K562 (cell line): ENCODE results near the gene GAPDH. TPM values are rescaled to one million over a fixed set of nuclear protein-coding genes. Genes with fewer than 3 reads are reported as not detected.

Source experiments
- CBX1 ChIP-seq: sonication (generic); IDR thresholded peaks from 2 replicates; pipeline ENCODE4 v1.6.1; 2016; ENCODE audit warnings: antibody characterized with exemption, low read depth, mild to moderate bottlenecking
- CREM ChIP-seq: IDR thresholded peaks from 2 replicates; pipeline ENCODE4 v1.6.1; 2014; ENCODE audit warnings: antibody characterized with exemption, low read depth
- GTF2A2 ChIP-seq: IDR thresholded peaks from 2 replicates; pipeline ENCODE4 v1.6.1; 2016; ENCODE audit warnings: mild to moderate bottlenecking, missing genetic modification characterization, missing compliant biosample characterization
- MAFK ChIP-seq: IDR thresholded peaks from 2 replicates; pipeline ENCODE4 v1.6.1; 2011; ENCODE audit warnings: low read length, improper control_type of control experiment
- NONO ChIP-seq, 2 experiments: fragments of 200-400 bp in 1 of 2; fragments of 450-650 bp in 1 of 2; formaldehyde crosslinking in 1 of 2; IDR thresholded peaks; 2 replicates each; pipeline ENCODE4 v1.6.1; 2017; ENCODE audit warnings: low read depth in 2 of 2, mild to moderate bottlenecking in 2 of 2, moderate library complexity in 2 of 2, low read length in 1 of 2
- SMAD1 ChIP-seq: fragments of 150-350 bp; IDR thresholded peaks from 2 replicates; pipeline ENCODE4 v1.6.1; 2014; ENCODE audit warnings: low read length, low read depth; ENCODE audit not compliant: partially characterized antibody
- TAF1 ChIP-seq: IDR thresholded peaks from 2 replicates; pipeline ENCODE4 v1.6.1; 2011; ENCODE audit warnings: mild to moderate bottlenecking, low read length, moderate library complexity; ENCODE audit not compliant: insufficient read depth, control insufficient read depth, severe bottlenecking; ENCODE audit errors: extremely low read depth
- TAF7 ChIP-seq: fragments of 450-650 bp; IDR thresholded peaks from 2 replicates; pipeline ENCODE4 v1.6.1; 2016; ENCODE audit warnings: missing genetic modification characterization, missing compliant biosample characterization
- TAL1 ChIP-seq: fragments of 450-650 bp; IDR thresholded peaks from 2 replicates; pipeline ENCODE4 v1.6.1; 2016; ENCODE audit warnings: mild to moderate bottlenecking
- TBP ChIP-seq: optimal IDR thresholded peaks from 2 replicates; pipeline ENCODE3; 2011; ENCODE audit warnings: low read depth, low read length, improper control_type of control experiment
- TEAD4 ChIP-seq, 2 experiments: sonication (generic) in 1 of 2; formaldehyde crosslinking in 1 of 2; IDR thresholded peaks; 2 replicates each; pipeline versions ENCODE4 v1.6.1 to v1.8.0; 2012 to 2022; ENCODE audit warnings: borderline replicate concordance in 1 of 2, inconsistent platforms in 1 of 2, low read length in 1 of 2, mild to moderate bottlenecking in 1 of 2, missing genetic modification reagents in 1 of 2
- TRIM24 ChIP-seq, 2 experiments: fragments of 450-650 bp; IDR thresholded peaks; 2 replicates each; pipeline ENCODE4 v1.6.1; 2016
- ZBTB11 ChIP-seq, 3 experiments: fragments of 200-800 bp in 1 of 3; fragments of 250-450 bp in 1 of 3; fragments of 450-650 bp in 1 of 3; sonication (Bioruptor Pico) in 1 of 3; sonication (Bioruptor generic) in 1 of 3; formaldehyde crosslinking in 1 of 3; IDR thresholded peaks; 2 replicates each; pipeline versions ENCODE4 v1.6.1 to v1.8.0; 2016 to 2022; ENCODE audit warnings: mild to moderate bottlenecking in 2 of 3, missing genetic modification characterization in 2 of 3, missing compliant biosample characterization in 1 of 3, moderate library complexity in 1 of 3
- ZNF224 ChIP-seq: sonication (generic); formaldehyde crosslinking; IDR thresholded peaks from 2 replicates; pipeline ENCODE4 v1.8.0; 2022; ENCODE audit warnings: mild to moderate bottlenecking, missing genetic modification reagents
- polyA plus RNA-seq, 8 experiments: library from polyadenylated mRNA; depleted of rRNA in 4 of 8; stranded (reverse) in 5 of 8; unstranded in 3 of 8; fragments of >200 nt; fragmentation: Nextera tagmentation in 2 of 8; fragmentation: Illumina TruSeq in 1 of 8; extraction: Ambion mirVana in 2 of 8; extraction: Trizol in 1 of 8; gene quantifications; 2 replicates each; pipeline versions ENCODE4 v1.2.1 to v1.2.3, GENCODE V29; 2011 to 2014; ENCODE audit warnings: inconsistent platforms in 1 of 8, missing spikeins in 1 of 8
- total RNA-seq, 7 experiments: library from RNA; depleted of rRNA in 6 of 7; stranded (reverse); fragments of >200 nt in 6 of 7; fragmentation: Illumina TruSeq in 2 of 7; extraction: Trizol in 2 of 7; gene quantifications; 2 replicates each; pipeline versions ENCODE4 v1.2.1 to v1.2.3, GENCODE V29; 2011 to 2021; ENCODE audit warnings: low replicate concordance in 1 of 7
- TF ChIP-seq, protein P1 (sequence below): sonication (generic); formaldehyde crosslinking; IDR thresholded peaks from 2 replicates; pipeline ENCODE4 v1.8.0; 2022; ENCODE audit warnings: mild to moderate bottlenecking, missing genetic modification reagents
- TF ChIP-seq, protein P2 (sequence below): fragments of 250-450 bp; sonication (Bioruptor Pico); IDR thresholded peaks from 2 replicates; pipeline ENCODE4 v1.5.0; 2021; ENCODE audit warnings: mild to moderate bottlenecking, moderate library complexity
- TF ChIP-seq, protein P3 (sequence below): sonication (generic); formaldehyde crosslinking; IDR thresholded peaks from 2 replicates; pipeline ENCODE4 v1.8.1; 2023; ENCODE audit warnings: mild to moderate bottlenecking, missing genetic modification reagents, moderate library complexity

Gene GAPDH
- total and polyA plus RNA-seq, 9 of the 15 experiments (the other 6 are each of a cell fraction or from before 2014, with no cell fraction given), result 2,206 to 6,793 (median 4,217) TPM

DNA sequence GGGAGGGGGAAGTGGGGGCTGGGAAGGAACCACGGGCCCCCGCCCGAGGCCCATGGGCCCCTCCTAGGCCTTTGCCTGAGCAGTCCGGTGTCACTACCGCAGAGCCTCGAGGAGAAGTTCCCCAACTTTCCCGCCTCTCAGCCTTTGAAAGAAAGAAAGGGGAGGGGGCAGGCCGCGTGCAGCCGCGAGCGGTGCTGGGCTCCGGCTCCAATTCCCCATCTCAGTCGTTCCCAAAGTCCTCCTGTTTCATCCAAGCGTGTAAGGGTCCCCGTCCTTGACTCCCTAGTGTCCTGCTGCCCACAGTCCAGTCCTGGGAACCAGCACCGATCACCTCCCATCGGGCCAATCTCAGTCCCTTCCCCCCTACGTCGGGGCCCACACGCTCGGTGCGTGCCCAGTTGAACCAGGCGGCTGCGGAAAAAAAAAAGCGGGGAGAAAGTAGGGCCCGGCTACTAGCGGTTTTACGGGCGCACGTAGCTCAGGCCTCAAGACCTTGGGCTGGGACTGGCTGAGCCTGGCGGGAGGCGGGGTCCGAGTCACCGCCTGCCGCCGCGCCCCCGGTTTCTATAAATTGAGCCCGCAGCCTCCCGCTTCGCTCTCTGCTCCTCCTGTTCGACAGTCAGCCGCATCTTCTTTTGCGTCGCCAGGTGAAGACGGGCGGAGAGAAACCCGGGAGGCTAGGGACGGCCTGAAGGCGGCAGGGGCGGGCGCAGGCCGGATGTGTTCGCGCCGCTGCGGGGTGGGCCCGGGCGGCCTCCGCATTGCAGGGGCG, at the start of gene GAPDH (continued):
- TF ChIP-seq TEAD4 (IDR thresholded peaks at IDR 0.05; ENCODE audit: low read length), result no peak
- peak; percentile 96 for TF ChIP-seq TEAD4 (CRISPR knock-in tag; IDR thresholded peaks at IDR 0.05; ENCODE audit: borderline replicate concordance)
- TF ChIP-seq TAF7 (tag), result no peak
- peak; percentile 80 for TF ChIP-seq SMAD1
- peak in 1 of 2 experiments; percentile 95; a peak in 2 of 4 replicates for TF ChIP-seq NONO (IDR thresholded peaks at IDR 0.05; ENCODE audit: low read depth in 2 of 2, low read length in 1 of 2)
- TF ChIP-seq ZNF224 (CRISPR knock-in tag), result 0 out of 2 replicates have a peak, but pooled peaks have one; percentile 42
- TF ChIP-seq ZBTB11 (CRISPR knock-in tag; IDR thresholded peaks at IDR 0.05), result 0 out of 6 replicates have a peak, but pooled peaks of 1 of the 3 experiments have one; percentile 52
- TF ChIP-seq GTF2A2 (tag), result peak; percentile 83
- TF ChIP-seq, protein P1, sequence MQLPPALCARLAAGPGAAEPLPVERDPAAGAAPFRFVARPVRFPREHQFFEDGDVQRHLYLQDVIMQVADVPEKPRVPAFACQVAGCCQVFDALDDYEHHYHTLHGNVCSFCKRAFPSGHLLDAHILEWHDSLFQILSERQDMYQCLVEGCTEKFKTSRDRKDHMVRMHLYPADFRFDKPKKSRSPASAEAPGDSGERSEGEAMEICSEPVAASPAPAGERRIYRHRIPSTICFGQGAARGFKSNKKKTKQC (CRISPR knock-in tag), result peak; percentile 93
- TF ChIP-seq, protein P2, sequence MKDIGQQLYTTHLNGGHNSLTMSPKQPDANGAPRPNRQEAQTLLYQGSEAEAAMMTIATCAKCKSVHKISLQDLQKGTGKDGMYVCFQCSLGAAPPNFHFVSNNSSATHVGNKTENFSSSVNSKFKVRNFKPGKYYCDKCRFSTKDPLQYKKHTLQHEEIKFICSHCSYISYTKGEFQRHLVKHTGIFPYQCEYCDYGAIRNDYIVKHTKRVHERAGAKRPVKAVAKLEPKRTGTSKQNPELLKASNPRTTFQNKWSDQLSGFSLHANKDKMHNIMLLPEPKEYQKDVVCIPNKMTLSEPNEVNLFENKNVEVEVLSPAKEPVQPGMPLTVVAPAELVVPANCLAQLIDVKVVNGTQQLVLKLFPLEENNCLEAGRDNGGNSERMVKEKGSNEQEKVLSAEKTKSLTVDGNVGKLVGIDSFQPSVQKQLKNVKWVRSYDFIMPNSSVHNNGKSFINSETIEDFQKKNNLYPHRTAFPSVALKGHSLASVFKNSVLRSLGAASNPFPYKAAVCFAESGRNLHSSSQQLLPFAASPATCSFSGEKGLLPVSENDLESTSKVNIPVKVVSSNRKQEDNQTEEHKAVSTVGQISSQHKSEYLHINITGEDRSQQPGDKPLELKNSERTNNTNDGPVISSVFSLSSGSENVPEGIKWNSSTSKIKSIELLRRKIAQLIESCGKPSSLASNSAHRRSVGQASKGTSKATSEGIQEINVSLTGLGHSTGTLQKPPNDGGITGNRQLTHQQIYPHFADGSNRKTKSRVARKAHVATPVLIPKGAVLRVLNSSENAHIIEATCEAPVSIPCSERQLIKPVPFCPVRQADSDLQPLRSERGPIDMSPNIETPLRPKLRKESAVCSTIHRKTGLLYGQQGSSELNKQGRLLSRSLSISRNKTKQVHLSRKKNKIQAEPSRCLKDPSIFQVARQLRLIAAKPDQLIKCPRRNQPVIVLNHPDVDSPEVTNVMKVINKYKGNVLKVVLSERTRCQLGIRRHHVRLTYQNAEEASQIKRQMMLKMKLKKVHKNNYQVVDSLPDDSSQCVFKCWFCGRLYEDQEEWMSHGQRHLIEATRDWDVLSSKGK (CRISPR knock-in tag), result no peak
- no peak for TF ChIP-seq TAL1
- TF ChIP-seq CREM, result peak; percentile 56; the same call in 1 of the 2 replicates
- TF ChIP-seq TRIM24 (IDR thresholded peaks at IDR 0.05), result peak in 1 of 2 experiments; percentile 78; a peak in 2 of 4 replicates
- peak; percentile 56 for TF ChIP-seq MAFK
- peak; percentile 98 for TF ChIP-seq TBP
- TF ChIP-seq CBX1, result peak; percentile 86; the same call in 1 of the 2 replicates
- TF ChIP-seq TAF1, result peak; percentile 91
- TF ChIP-seq, protein P3, sequence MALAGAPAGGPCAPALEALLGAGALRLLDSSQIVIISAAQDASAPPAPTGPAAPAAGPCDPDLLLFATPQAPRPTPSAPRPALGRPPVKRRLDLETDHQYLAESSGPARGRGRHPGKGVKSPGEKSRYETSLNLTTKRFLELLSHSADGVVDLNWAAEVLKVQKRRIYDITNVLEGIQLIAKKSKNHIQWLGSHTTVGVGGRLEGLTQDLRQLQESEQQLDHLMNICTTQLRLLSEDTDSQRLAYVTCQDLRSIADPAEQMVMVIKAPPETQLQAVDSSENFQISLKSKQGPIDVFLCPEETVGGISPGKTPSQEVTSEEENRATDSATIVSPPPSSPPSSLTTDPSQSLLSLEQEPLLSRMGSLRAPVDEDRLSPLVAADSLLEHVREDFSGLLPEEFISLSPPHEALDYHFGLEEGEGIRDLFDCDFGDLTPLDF (CRISPR knock-in tag), result peak; percentile 93; the same call in 1 of the 2 replicates
